PC-9 (cell line): ENCODE measurements around the gene HSPA1B.

Experiments
- CTCF ChIP-seq: fragments of 200-600 bp; sonication (generic); conservative IDR thresholded peaks from 2 replicates; pipeline ENCODE4 v1.6.1; 2017; ENCODE audit warnings: mixed run types, antibody characterized with exemption, mild to moderate bottlenecking, moderate library complexity
- EZH2 ChIP-seq: fragments of 200-600 bp; sonication (generic); IDR thresholded peaks from 2 replicates; pipeline ENCODE4 v1.8.0; 2017; ENCODE audit warnings: antibody characterized with exemption, low read depth

- TF ChIP-seq CTCF (no peak), EZH2 (no peak)
These were observed 12.9 kb upstream of the HSPA1B start for GRCh38 chr6:31814677-31815024.
